ENCODE results near the gene OTUD4.
A peak's percentile ranks its signal among the peaks of the same experiment; 100 is the strongest.

Gene OTUD4

GRCh38 chr4:145125396-145125795 lies 55.0 kb downstream of the OTUD4 start:
- no peak for DNase-seq (ENCODE audit: low spot score)

- DNase-seq (ENCODE audit: low spot score) = no peak
These were observed 72.3 kb downstream of the OTUD4 start for GRCh38 chr4:145108128-145108527.

GRCh38 chr4:145107126-145107525 lies 73.3 kb downstream of the OTUD4 start:
- DNase-seq (ENCODE audit: low spot score) = no peak

GRCh38 chr4:145103496-145103895 lies 76.9 kb downstream of the OTUD4 start:
- no peak for DNase-seq (ENCODE audit: low spot score)

DNA sequence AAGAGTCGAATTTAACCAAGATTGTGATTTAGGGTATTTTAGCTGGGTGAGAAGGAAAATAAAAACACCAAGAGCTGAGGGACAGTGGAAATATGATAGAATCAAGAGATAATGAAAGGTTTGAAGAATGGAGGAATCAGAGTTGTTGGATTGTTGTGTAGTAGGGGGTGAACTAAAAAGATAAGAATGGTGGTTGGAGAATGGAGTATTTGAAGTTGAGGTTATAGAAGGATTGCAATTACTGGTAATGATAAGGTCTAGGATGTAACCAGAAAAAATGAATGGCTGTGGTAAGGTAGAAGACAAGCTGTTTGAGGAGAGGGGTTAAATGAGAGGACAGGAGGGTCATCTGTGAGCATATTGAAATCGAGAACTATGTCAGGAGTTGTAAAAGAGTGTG lies 77.8 kb downstream of the OTUD4 start:
- no peak for DNase-seq (ENCODE audit: low spot score)

DNA sequence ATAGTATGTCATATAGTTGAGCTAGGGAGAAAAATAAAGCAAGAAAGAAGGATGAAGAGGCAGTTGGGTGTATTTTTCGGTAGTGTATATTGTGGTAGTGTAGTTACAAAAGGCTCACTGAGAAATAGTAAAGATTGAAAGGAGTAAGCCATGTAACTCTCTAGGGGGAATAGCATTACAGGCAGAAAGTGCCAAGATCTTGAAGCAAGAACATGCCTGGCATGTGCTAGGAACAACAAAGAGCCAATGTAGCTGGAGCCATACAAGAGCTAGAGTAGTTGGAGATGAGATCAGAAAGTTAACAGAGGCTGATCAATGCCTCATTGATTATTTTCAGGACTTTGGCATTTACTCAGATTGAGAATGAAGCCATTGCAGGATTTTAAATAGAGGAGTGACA lies 79.3 kb downstream of the OTUD4 start:
- DNase-seq (ENCODE audit: low spot score) = no peak

- no peak for DNase-seq (ENCODE audit: low spot score)
These were observed 80.7 kb downstream of the OTUD4 start for GRCh38 chr4:145099653-145100052.

- DNase-seq (ENCODE audit: low spot score) = peak; percentile 48
These were observed 81.7 kb downstream of the OTUD4 start for GRCh38 chr4:145098675-145099037.

DNA sequence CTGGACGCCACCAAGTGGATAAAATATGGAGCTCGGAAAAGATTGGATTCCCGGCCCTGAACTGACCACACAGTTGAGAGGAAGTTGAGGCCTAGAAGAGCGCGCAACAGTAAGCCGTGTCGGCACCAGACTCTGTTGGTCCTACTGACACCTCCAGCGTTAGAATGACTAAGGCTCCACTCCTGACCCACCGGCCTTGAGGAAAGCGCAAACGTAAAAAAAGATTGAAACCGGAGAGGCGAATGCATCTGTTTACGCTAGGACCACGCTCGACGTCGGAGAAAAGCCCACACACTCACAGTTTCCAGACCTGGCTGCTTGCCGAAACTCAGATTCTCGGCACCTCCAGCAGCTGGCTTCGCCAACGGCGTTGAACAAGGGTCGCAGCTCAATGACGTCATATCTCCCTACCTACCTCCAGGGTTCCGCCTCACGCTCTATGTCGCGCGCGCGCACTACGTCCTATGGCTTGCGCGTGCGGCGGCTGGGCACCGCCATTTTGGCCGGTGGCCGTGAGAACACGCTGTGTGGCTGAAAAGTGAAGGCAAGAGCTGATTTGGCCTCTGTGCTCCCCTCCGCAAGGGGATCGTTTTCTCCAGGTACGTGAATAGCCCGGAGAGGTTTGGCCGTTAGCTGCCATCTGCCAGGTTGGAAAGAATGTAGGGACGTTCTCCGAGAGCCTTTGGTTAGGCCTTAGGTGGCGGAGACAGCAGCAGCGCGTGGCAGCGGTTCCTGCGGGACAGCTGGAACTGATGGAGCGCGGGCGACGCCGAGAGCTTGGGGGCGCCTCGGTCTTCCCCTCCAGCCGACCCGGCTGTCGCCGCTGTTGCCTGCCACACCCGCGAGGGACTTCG lies 82.3 kb downstream of the OTUD4 start, which contains the start of the genes ABCE1 and ANAPC10:
ABCE1 (plus strand) TSS at position 491 of the 854 bp plus-strand sequence. CDS start 6,102 bp downstream, outside the sequence.
ANAPC10 (minus strand) TSS at position 376 of the 854 bp plus-strand sequence. CDS start 2,097 bp downstream, outside the sequence.
- peak; percentile 94 for DNase-seq (ENCODE audit: low spot score)

GRCh38 chr4:145097331-145097820 lies 83.0 kb downstream of the OTUD4 start:
- no peak for DNase-seq (ENCODE audit: low spot score)

GRCh38 chr4:145093638-145094037 lies 86.8 kb downstream of the OTUD4 start:
- no peak for DNase-seq (ENCODE audit: low spot score)

DNA sequence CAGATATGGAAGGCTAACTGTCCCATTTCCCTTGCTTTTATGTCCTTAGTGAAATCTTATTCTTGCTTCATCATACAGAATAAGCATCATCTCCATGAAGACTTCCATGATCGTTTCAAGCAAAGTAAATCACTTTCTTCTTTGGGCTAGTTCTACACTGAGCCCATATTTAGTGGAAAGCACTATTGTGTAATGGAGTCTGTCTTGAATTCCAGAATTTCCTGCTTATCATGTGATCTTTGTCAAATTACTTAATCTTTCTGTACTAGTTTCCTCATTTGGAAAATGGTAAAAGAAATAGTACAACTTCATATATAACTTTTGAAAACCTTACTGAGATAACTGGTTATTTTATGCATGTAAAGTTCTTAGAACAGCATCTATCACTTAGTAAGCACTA lies 90.0 kb downstream of the OTUD4 start:
- DNase-seq (ENCODE audit: low spot score) = no peak

DNA sequence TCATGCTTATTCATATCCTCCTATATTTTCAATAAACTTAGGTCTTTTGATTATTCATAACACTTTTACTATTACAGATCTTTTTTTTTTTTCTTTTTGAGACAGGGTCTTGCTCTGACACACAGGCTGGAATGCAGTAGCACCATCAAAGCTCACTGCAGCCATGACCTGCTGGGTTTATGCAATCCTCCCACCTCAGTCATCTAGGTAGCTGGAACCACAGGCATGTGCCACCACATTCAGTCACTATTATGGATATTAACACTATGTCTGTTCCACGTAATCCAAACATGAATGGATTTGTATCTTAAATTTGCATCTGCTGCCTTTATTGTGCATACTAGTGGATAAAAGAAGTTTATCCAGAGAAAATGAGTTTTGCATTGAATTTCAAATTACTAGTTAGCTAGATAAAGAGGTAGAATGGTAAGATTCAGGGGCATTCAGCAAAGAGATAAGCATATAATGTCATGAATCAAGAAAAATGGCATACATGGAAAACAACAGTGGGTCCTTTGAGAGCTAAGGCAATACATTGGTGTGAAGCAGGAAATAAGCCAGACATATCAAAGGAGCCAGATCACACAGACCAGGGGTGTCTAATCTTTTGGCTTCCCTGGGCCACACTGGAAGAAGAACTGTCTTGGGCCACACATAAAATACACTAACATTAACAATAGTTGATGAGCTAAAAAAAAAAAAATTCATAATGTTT lies 96.3 kb downstream of the OTUD4 start:
- DNase-seq (ENCODE audit: low spot score) = no peak

Data from CD4-positive, alpha-beta T cell treated with Interleukin-15 for 4 hours (primary cell).